GM23338 (cell line): ENCODE measurements around the gene CASP1. TPM values are rescaled to one million over a fixed set of nuclear protein-coding genes. Genes with fewer than 3 reads are reported as not detected.

Experiments
- ATAC-seq: fragments of 200-7000 bp; cut with Tn5 transposase; 3 replicates; pipeline ENCODE4 v1.9.1; 2020
- DNase-seq: peaks from one replicate; pipeline ENCODE4 v3.0.0-alpha.2; 2015; ENCODE audit warnings: low spot score
- H2AFZ ChIP-seq: fragments of 200-600 bp; sonication (generic); 2 replicates; pipeline ENCODE4 v1.8.0; 2016; ENCODE audit warnings: antibody characterized with exemption, mild to moderate bottlenecking, moderate library complexity
- H3F3A ChIP-seq: fragments of 200-600 bp; sonication (generic); replicated peaks from 2 replicates; pipeline ENCODE4 v1.8.0; 2017; ENCODE audit warnings: antibody characterized with exemption, mixed run types, low read depth
- H3K27ac ChIP-seq: fragments of 200-600 bp; sonication (generic); 2 replicates; pipeline ENCODE4 v1.6.1; 2016; ENCODE audit warnings: low read depth
- H3K27me3 ChIP-seq: fragments of 200-600 bp; sonication (generic); 2 replicates; pipeline ENCODE4 v1.8.0; 2016; ENCODE audit warnings: mild to moderate bottlenecking, mixed run types, moderate library complexity; ENCODE audit not compliant: insufficient read depth
- H3K36me3 ChIP-seq: fragments of 200-600 bp; sonication (generic); 2 replicates; pipeline ENCODE4 v1.8.0; 2016; ENCODE audit warnings: mild to moderate bottlenecking; ENCODE audit not compliant: insufficient read depth
- H3K4me1 ChIP-seq: fragments of 200-600 bp; sonication (generic); 2 replicates; pipeline ENCODE4 v1.8.0; 2016; ENCODE audit warnings: mild to moderate bottlenecking, moderate library complexity; ENCODE audit not compliant: insufficient read depth
- H3K4me2 ChIP-seq: fragments of 200-600 bp; sonication (generic); 2 replicates; pipeline ENCODE4 v1.7.1; 2017; ENCODE audit warnings: mixed run types
- H3K4me3 ChIP-seq: fragments of 200-600 bp; sonication (generic); 2 replicates; pipeline ENCODE4 v1.6.1; 2016; ENCODE audit warnings: mixed run types
- H3K79me2 ChIP-seq: fragments of 200-600 bp; sonication (generic); replicated peaks from 2 replicates; pipeline ENCODE4 v1.8.0; 2017; ENCODE audit warnings: mild to moderate bottlenecking; ENCODE audit not compliant: insufficient read depth
- H3K9me2 ChIP-seq: fragments of 200-600 bp; sonication (generic); 2 replicates; pipeline ENCODE4 v1.8.0; 2017; ENCODE audit not compliant: insufficient read depth
- H4K20me1 ChIP-seq: fragments of 200-600 bp; sonication (generic); replicated peaks from 2 replicates; pipeline ENCODE4 v1.8.0; 2017; ENCODE audit warnings: mild to moderate bottlenecking; ENCODE audit not compliant: insufficient read depth
- H3K27ac Mint-ChIP-seq: 2 replicates; pipeline ENCODE4 v1.8.0; 2020; ENCODE audit warnings: inconsistent platforms, mild to moderate bottlenecking, moderate library complexity, mixed read lengths
- H3K27me3 Mint-ChIP-seq: 3 replicates; pipeline ENCODE4 v1.8.0; 2022; ENCODE audit warnings: low read depth, mild to moderate bottlenecking, moderate library complexity, mixed read lengths, inconsistent platforms; ENCODE audit not compliant: insufficient read depth, poor library complexity
- H3K36me3 Mint-ChIP-seq: 3 replicates; pipeline ENCODE4 v1.8.0; 2021; ENCODE audit warnings: low read depth, mild to moderate bottlenecking, inconsistent platforms, moderate library complexity, mixed read lengths
- H3K4me1 Mint-ChIP-seq: 3 replicates; pipeline ENCODE4 v1.8.0; 2020; ENCODE audit warnings: mild to moderate bottlenecking, inconsistent platforms, mixed read lengths
- H3K4me3 Mint-ChIP-seq: 3 replicates; pipeline ENCODE4 v1.8.0; 2021; ENCODE audit warnings: moderate library complexity, mild to moderate bottlenecking, inconsistent platforms, mixed read lengths
- H3K9me3 Mint-ChIP-seq: 3 replicates; pipeline ENCODE4 v1.8.0; 2020; ENCODE audit warnings: moderate library complexity, mild to moderate bottlenecking, inconsistent platforms, mixed read lengths
- CREB1 ChIP-seq: fragments of 250-450 bp; sonication (Bioruptor Pico); IDR thresholded peaks from 2 replicates; pipeline ENCODE4 v1.5.0; 2020; ENCODE audit warnings: low read depth, mild to moderate bottlenecking, moderate library complexity
- CTCF ChIP-seq, 2 experiments: fragments of 200-600 bp in 1 of 2; sonication (generic) in 1 of 2; conservative IDR thresholded peaks; 2 replicates each; pipeline versions ENCODE4 v1.5.1 to v1.6.1; 2016 to 2017; ENCODE audit warnings: antibody characterized with exemption in 2 of 2, low read depth in 2 of 2, mild to moderate bottlenecking in 2 of 2, moderate library complexity in 1 of 2
- ETS1 ChIP-seq: IDR thresholded peaks from 2 replicates; pipeline ENCODE4 v1.6.1; 2016; ENCODE audit warnings: antibody characterized with exemption
- EZH2 ChIP-seq: fragments of 200-600 bp; sonication (generic); IDR thresholded peaks from one replicate; pipeline ENCODE4 v1.8.0; 2017; ENCODE audit warnings: antibody characterized with exemption, mild to moderate bottlenecking, low read depth; ENCODE audit not compliant: unreplicated experiment
- EZH2phosphoT487 ChIP-seq: fragments of 200-600 bp; sonication (generic); IDR thresholded peaks from one replicate; pipeline ENCODE4 v1.8.1; 2018; ENCODE audit warnings: antibody characterized with exemption; ENCODE audit not compliant: unreplicated experiment
- JUNB ChIP-seq: IDR thresholded peaks from one replicate; pipeline ENCODE4 v1.6.1; 2016; ENCODE audit warnings: antibody characterized with exemption; ENCODE audit not compliant: unreplicated experiment
- NANOG ChIP-seq: IDR thresholded peaks from 2 replicates; pipeline ENCODE4 v1.6.1; 2016; ENCODE audit warnings: antibody characterized with exemption, borderline replicate concordance
- POLR2AphosphoS5 ChIP-seq: IDR thresholded peaks from 2 replicates; pipeline ENCODE4 v1.6.1; 2016; ENCODE audit warnings: antibody characterized with exemption, low read depth
- REST ChIP-seq: IDR thresholded peaks from one replicate; pipeline ENCODE4 v1.6.1; 2018; ENCODE audit warnings: antibody characterized with exemption; ENCODE audit not compliant: unreplicated experiment
- STAT1 ChIP-seq: IDR thresholded peaks from one replicate; pipeline ENCODE4 v1.6.1; 2016; ENCODE audit warnings: antibody characterized with exemption; ENCODE audit not compliant: unreplicated experiment
- ZNF114 ChIP-seq: fragments of 250-450 bp; sonication (Bioruptor Pico); IDR thresholded peaks from 2 replicates; pipeline ENCODE4 v1.5.0; 2020; ENCODE audit warnings: mild to moderate bottlenecking, moderate library complexity
- ZNF331 ChIP-seq: fragments of 250-450 bp; sonication (Bioruptor Pico); IDR thresholded peaks from 2 replicates; pipeline ENCODE4 v1.5.0; 2020; ENCODE audit warnings: low read depth, mild to moderate bottlenecking, moderate library complexity
- ZNF462 ChIP-seq: fragments of 250-450 bp; sonication (Bioruptor Pico); IDR thresholded peaks from 2 replicates; pipeline ENCODE4 v1.5.0; 2020; ENCODE audit warnings: mild to moderate bottlenecking, moderate library complexity
- polyA plus RNA-seq: library from polyadenylated mRNA; unstranded; fragments of >200 nt; fragmentation: Nextera tagmentation; extraction: Ambion mirVana; gene quantifications from 2 replicates; pipeline ENCODE4 v1.2.1, GENCODE V29; 2016
- total RNA-seq: library from RNA; depleted of rRNA; stranded (reverse); fragments of >200 nt; shearing (Covaris generic); gene quantifications from 2 replicates; pipeline ENCODE4 v1.2.3, GENCODE V29; 2014

The CASP1 gene
- total and polyA plus RNA-seq, 2 experiments from 2014 or later: 0.10 TPM; not detected in 1

GRCh38 chr11:104995001-104995408, 39.9 kb downstream of the CASP1 start:
- Histone ChIP-seq H3K4me3 (no peak overlapping the region), H3K27ac (no peak overlapping the region), H3K4me1 (no peaks in the 10 kb centered on the region), H3K27me3 (no peaks in the 10 kb centered on the region), H3F3A (no peaks in the 10 kb centered on the region), H2AFZ (peak overlapping the region; percentile 16; the same call in 1 of the 2 replicates), H4K20me1 (no peaks in the 10 kb centered on the region), H3K9me2 (peaks cover 7% of the 10 kb centered on the region; the same call in 1 of the 2 replicates), H3K36me3 (no peaks in the 10 kb centered on the region), H3K79me2 (no peaks in the 10 kb centered on the region), H3K4me2 (no peak overlapping the region)
- no peaks in the 10 kb centered on the region for H3K36me3 Mint-ChIP-seq
- no peaks in the 10 kb centered on the region for H3K27me3 Mint-ChIP-seq
- H3K4me3 Mint-ChIP-seq: no peak overlapping the region
- H3K27ac Mint-ChIP-seq: no peak overlapping the region
- ATAC-seq (no peak), DNase-seq (no peak)
- TF ChIP-seq NANOG (no peak), ETS1 (no peak), EZH2phosphoT487 (no peak), ZNF462 (no peak), CREB1 (CRISPR knock-in tag) (no peak), REST (no peak), ZNF114 (no peak), CTCF (conservative IDR thresholded peaks at IDR 0.05; ENCODE audit: low read depth in 2 of 2) (no peak), POLR2AphosphoS5 (no peak), JUNB (no peak), STAT1 (no peak), EZH2 (no peak), ZNF331 (CRISPR knock-in tag) (no peak)
- no peaks in the 10 kb centered on the region for H3K9me3 Mint-ChIP-seq
- H3K4me1 Mint-ChIP-seq: no peaks in the 10 kb centered on the region
